Calu3 (cell line): ENCODE results near the gene UQCRC1. TPM values are rescaled to one million over a fixed set of nuclear protein-coding genes. Genes with fewer than 3 reads are reported as not detected.

ENCODE experiments used
- BruUV-seq: library from RNA; stranded (reverse); fragments of 400-500 nt; replicated peaks from 2 replicates; lab custom pipeline; 2021; lab: Mats Ljungman, UMichigan
- CTCF ChIA-PET: fragments of 300-600 bp; sonication (Branson Sonifier 250); formaldehyde crosslinking; loops from one replicate; lab custom pipeline; 2022; ENCODE audit warnings: antibody characterized with exemption; lab: Charles Lee
- DNase-seq: peaks from one replicate; pipeline ENCODE4 v3.0.0; 2022
- H3K27ac Mint-ChIP-seq: one replicate; pipeline ENCODE4 v1.8.0; 2022; ENCODE audit warnings: mixed read lengths; ENCODE audit not compliant: unreplicated experiment
- H3K27me3 Mint-ChIP-seq: one replicate; pipeline ENCODE4 v1.8.0; 2022; ENCODE audit warnings: mixed read lengths; ENCODE audit not compliant: unreplicated experiment
- H3K36me3 Mint-ChIP-seq: one replicate; pipeline ENCODE4 v1.8.0; 2022; ENCODE audit warnings: mild to moderate bottlenecking, moderate library complexity, mixed read lengths; ENCODE audit not compliant: insufficient read depth, unreplicated experiment
- H3K4me1 Mint-ChIP-seq: one replicate; pipeline ENCODE4 v1.8.0; 2022; ENCODE audit warnings: mild to moderate bottlenecking, low read depth, mixed read lengths; ENCODE audit not compliant: unreplicated experiment
- H3K4me3 Mint-ChIP-seq: one replicate; pipeline ENCODE4 v1.8.0; 2022; ENCODE audit warnings: mild to moderate bottlenecking, low read depth, moderate library complexity, mixed read lengths; ENCODE audit not compliant: unreplicated experiment
- H3K9me3 Mint-ChIP-seq: one replicate; pipeline ENCODE4 v1.8.0; 2022; ENCODE audit warnings: low read depth, mixed read lengths; ENCODE audit not compliant: unreplicated experiment
- intact Hi-C: fragments of 100-400 bp; cut with micrococcal nuclease; formaldehyde crosslinking; loops from one replicate; pipeline ENCODE4 v1.10.0; 2022; ENCODE audit not compliant: unreplicated experiment
- total RNA-seq: library from RNA; stranded (reverse); gene quantifications from 2 replicates; pipeline ENCODE4 v1.2.3, GENCODE V29; 2022
- TF ChIP-seq, protein P1 (sequence below): fragments of 200-600 bp; IDR thresholded peaks from one replicate; pipeline ENCODE4 v1.8.0; 2022; ENCODE audit warnings: antibody characterized with exemption; ENCODE audit not compliant: unreplicated experiment

UQCRC1 gene
- total RNA-seq, 1 experiment from 2014 or later, result 207 TPM

DNA sequence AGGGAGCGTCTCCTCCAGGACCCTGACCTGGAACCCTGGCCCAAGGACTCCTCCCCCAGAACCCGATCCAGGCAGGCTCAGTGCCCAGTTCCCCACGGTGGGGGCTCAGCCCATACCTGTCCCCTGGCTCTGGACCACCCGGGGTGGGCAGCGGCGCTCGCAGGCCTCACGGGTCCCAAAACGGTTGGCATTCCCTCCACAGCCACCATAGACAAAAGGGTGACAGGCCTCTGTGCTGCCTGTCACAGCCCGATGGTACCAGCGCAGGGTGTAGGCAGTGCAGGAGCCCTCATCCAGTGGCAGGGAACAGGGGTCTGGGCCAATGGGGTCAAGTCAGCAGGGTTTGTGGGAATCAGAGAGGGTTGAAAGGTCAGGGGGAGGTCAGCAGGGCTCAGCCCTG lies 44.8 kb downstream of the UQCRC1 start:
- TF ChIP-seq, protein P1, sequence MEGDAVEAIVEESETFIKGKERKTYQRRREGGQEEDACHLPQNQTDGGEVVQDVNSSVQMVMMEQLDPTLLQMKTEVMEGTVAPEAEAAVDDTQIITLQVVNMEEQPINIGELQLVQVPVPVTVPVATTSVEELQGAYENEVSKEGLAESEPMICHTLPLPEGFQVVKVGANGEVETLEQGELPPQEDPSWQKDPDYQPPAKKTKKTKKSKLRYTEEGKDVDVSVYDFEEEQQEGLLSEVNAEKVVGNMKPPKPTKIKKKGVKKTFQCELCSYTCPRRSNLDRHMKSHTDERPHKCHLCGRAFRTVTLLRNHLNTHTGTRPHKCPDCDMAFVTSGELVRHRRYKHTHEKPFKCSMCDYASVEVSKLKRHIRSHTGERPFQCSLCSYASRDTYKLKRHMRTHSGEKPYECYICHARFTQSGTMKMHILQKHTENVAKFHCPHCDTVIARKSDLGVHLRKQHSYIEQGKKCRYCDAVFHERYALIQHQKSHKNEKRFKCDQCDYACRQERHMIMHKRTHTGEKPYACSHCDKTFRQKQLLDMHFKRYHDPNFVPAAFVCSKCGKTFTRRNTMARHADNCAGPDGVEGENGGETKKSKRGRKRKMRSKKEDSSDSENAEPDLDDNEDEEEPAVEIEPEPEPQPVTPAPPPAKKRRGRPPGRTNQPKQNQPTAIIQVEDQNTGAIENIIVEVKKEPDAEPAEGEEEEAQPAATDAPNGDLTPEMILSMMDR, result no peak
- intact Hi-C loops, result loop anchor here (5.0 kb wide), 1 partner anchor 33 kb away; the partner anchor contains the start of gene COL7A1
- no peak for DNase-seq
- no peaks in the 10 kb centered on the region for H3K9me3 Mint-ChIP-seq
- H3K4me3 Mint-ChIP-seq, result no peak overlapping the region
- BruUV-seq, result no TSS peak
- H3K27me3 Mint-ChIP-seq, result no peaks in the 10 kb centered on the region
- H3K36me3 Mint-ChIP-seq, result peaks cover 5% of the 10 kb centered on the region
- no peak overlapping the region for H3K27ac Mint-ChIP-seq
- H3K4me1 Mint-ChIP-seq, result peaks cover 32% of the 10 kb centered on the region
- CTCF ChIA-PET, result no interaction called here

DNA sequence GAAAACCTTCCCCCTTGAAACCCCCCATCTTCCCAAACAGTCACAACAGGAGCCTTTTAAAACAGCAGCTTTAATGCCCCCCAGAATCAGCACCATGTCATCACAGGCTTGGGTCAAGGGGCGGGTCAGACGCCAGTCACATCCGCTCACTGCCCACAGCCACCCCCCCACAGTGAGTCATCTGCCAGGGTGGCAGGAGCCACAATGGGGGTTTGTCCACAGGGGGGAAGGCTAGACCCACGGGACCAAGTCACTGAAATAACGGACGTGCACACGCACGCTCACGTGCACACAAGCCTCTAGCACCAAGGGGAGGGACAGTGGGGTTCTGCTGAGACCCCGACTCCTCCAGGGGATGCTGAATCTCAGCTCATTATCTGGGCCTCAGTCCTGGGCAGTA lies 45.4 kb downstream of the UQCRC1 start:
- BruUV-seq, result no TSS peak
- Mint-ChIP-seq H3K36me3 (peaks cover 5% of the 10 kb centered on the region), H3K4me3 (no peak overlapping the region), H3K4me1 (peaks cover 38% of the 10 kb centered on the region), H3K9me3 (no peaks in the 10 kb centered on the region), H3K27ac (peak overlapping the region; percentile 52), H3K27me3 (no peaks in the 10 kb centered on the region)
- TF ChIP-seq, protein P1, result no peak
- peak; percentile 76 for DNase-seq
- intact Hi-C loops, result loop anchor here (5.0 kb wide), 1 partner anchor 33 kb away; the partner anchor contains the start of gene COL7A1
- CTCF ChIA-PET, result interaction anchor here (0.6 kb wide), 1 partner anchor 50 kb away, joined by 4 read pairs; no protein-coding TSS in a partner anchor

DNA sequence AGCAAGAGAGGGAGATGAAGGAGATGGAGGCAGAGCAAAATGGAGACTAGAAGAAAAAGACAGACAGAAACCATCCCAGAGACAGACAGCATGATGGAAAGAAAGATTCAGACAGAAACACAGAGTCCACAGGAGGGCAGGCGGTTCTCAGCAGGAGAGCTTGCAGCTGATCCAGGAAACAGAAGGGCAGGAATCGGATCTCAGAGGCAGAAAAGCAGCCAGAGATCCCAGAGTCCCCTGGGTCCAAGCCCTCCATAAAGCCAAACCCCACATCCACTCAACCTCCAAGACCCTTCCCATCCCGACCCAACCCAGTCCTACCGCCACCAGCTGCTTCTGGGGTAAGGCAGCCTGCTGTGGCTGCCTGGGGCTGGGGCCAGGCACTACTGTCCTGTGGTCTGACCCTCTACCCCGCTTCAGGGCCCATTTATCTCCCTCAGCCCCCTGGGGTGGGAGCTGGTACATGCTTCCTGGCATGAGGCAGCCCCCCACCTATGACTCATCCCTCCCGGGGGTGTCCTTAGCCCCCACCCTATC lies 46.0 kb downstream of the UQCRC1 start, which contains the start of gene UCN2:
Gene UCN2, minus strand, starts transcription at position 400 of the 537 bp plus-strand sequence. CDS start 657 bp downstream, outside the sequence.
- DNase-seq, result no peak
- peaks cover 5% of the 10 kb centered on the region for H3K36me3 Mint-ChIP-seq
- no peaks in the 10 kb centered on the region for H3K9me3 Mint-ChIP-seq
- no peak within 1 kb of the TSS for H3K4me3 Mint-ChIP-seq
- intact Hi-C loops, result loop anchor here (5.0 kb wide), 1 partner anchor 34 kb away; the partner anchor contains the start of gene COL7A1
- TF ChIP-seq, protein P1, result no peak
- H3K4me1 Mint-ChIP-seq, result peaks cover 44% of the 10 kb centered on the region
- CTCF ChIA-PET, result interaction anchor here (0.6 kb wide), 1 partner anchor 51 kb away, joined by 4 read pairs; no protein-coding TSS in a partner anchor
- no peaks in the 10 kb centered on the region for H3K27me3 Mint-ChIP-seq
- BruUV-seq, result no TSS peak
- peak within 1 kb of the TSS; percentile 52 for H3K27ac Mint-ChIP-seq

DNA sequence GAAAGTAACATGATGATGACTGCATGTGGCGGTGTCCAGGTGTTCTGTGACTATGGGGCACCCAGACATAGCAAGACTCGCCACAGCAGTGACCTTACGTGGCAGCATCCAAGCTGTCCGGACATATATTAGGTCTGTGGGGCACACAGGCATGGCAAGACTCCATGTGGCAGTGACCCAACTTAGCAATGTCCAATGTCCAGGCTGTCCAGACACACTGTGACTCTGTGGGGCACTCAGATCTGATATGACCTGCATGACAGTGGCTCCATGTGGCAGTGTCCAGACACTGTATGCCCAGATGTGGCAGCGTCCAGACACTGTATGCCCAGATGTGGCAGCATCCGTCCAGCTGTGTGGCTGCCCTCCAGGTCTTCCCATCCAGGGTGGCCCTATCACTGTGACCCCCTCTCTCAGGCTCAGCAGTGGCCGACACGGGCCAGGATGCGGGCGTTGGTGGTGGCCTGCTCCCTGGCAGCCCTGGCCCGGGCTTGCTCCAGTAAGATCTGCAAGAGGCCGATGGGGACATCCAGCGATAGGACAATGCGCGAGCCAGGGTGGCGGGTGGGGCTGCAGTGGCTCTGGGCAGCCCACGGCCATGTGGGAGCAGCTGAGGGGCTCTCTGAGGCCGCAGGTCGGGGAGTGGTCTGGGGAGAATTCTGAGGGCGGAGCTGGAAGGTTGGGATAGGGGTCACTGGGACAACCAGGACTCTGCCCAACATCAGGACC lies 46.9 kb downstream of the UQCRC1 start:
- Mint-ChIP-seq H3K4me1 (peaks cover 52% of the 10 kb centered on the region), H3K9me3 (no peaks in the 10 kb centered on the region), H3K27me3 (no peaks in the 10 kb centered on the region), H3K36me3 (peaks cover 10% of the 10 kb centered on the region), H3K27ac (no peak overlapping the region), H3K4me3 (no peak overlapping the region)
- BruUV-seq, result no TSS peak
- DNase-seq, result no peak
- CTCF ChIA-PET, result no interaction called here
- intact Hi-C loops, result loop anchor here (5.0 kb wide), 1 partner anchor 35 kb away; the partner anchor contains the start of gene COL7A1
- TF ChIP-seq, protein P1, result no peak
